GM19193 (cell line): ENCODE results near the gene NUAK1.

Experiments
- POLR2A ChIP-seq: IDR thresholded peaks from 4 replicates; pipeline ENCODE4 v1.6.1; 2011; ENCODE audit not compliant: insufficient read depth, insufficient read length; ENCODE audit errors: extremely low read depth

Gene NUAK1

DNA sequence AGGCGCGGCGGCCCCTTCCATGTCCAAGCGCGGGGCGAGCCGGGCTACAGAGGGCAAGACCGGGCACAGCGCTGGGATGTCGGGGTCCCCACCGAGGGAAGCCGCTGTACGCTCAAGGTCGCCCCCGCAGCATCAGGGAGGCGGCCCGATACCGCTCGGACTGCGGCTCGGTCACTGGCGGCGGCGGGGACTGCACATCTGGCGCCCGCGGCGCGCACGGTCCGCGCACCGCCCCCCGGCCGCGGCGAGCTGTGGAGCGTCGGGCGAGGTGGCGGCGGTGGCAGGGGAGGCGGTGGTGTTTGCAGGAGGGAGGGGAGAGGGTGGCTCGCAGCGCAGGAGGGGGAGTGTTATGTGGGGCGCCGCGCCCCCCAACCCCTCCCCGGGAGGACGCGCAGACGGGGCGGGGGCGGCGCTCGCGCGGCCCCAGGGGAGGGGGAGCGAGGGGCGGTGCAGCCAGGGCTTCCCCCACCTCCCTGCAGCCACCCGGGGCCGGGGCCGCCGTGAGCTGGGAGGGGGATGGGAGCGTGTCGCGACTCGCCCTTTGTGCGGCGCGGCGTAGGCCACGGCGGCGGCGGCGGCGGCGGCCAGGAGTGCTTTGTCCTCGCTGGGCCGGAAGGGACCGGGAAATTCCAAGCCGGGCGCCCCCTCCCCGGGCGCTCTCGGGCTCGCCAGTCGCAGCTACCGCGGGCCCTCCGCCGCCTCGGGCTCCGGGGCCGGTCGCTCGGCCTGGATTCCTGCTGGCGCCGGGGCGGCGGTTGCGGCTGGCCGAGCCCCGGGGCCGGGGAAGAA is at the start of gene NUAK1:
NUAK1 (minus strand) TSS at position 322 of the 789 bp plus-strand sequence; CDS start at position 21, 301 bp downstream.
- TF ChIP-seq POLR2A, result no peak

- TF ChIP-seq POLR2A, result no peak
Measured at GRCh38 chr12:106188256-106188655, 49.5 kb upstream of the NUAK1 start.

DNA sequence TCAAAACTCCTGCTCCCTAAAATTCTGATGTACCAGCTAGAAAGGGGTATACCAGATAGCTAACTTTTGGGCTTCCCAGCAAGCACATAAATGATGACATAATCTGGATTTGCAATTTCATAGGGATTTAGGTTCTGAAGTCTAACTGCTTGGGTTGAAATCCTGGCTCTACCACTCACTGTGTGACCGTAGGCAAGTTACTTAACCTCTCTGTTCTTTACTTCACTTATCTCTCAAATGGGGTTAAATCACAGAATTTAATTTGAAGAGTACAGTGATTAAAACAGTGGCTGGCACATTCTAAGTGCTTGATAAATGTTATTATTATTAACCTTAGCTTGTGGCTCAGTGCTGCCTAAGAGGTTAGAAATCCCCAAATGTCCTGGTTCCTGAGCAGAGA is 49.1 kb upstream of the NUAK1 start:
- TF ChIP-seq POLR2A, result no peak

- no peak for TF ChIP-seq POLR2A
Measured at GRCh38 chr12:106187155-106187789, 48.5 kb upstream of the NUAK1 start.

GRCh38 chr12:106183735-106184134 is 45.0 kb upstream of the NUAK1 start:
- no peak for TF ChIP-seq POLR2A

DNA sequence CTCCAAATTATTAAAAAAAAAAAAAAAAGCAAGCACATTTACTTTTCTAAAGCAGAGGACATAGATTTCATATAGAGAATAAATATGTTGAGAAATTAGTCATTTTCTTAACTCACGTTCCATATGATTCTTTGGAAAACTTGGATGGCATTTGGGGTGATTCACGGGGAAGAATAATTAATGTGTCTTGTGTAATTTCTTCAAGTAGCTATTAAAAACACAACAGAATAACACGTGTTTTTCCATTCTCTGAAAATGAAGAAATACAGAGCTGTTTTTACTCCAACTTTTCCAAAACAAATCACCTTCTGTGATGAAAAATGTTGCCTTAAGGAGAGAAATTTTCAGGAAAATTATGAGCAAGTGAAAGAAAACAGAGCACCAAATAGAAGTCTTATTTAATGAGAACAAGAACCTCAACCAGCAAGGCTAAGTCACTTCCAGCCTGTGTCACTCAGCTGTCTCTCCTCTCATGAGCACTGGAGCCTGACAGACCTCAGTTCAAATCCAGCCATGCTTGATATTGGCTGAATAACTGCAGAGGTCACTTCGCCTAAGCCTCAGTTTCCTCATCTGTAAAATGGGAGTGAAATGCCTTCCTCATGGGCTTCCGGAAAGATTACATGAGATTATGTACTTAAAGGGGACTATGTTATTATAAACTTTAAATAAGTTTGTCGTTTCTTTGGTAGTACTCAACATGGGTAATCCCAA is 42.8 kb upstream of the NUAK1 start:
- TF ChIP-seq POLR2A, result no peak

GRCh38 chr12:106179086-106179485 is 40.3 kb upstream of the NUAK1 start:
- TF ChIP-seq POLR2A, result no peak

- no peak for TF ChIP-seq POLR2A
Measured at GRCh38 chr12:106178562-106178961, 39.8 kb upstream of the NUAK1 start.

GRCh38 chr12:106176560-106176959 is 37.8 kb upstream of the NUAK1 start:
- TF ChIP-seq POLR2A, result no peak

DNA sequence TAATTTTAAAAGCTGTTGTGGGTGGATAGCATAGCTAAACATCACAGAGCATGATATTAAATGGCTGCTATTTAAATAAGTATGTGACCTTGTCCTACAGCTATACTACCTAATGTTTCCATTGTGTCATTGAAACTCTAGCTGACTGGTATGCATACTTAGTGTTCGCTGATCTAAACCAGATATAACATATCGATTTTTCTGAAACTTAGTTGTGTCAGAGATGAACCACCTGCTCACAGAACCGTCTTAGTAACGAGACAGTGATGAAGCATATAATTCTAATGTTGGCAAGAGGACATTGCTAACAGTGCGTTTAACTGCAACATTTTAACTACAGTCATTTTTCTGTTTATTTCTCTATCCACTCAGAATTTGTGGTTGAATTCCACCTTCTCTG is 36.1 kb upstream of the NUAK1 start:
- TF ChIP-seq POLR2A, result no peak

- TF ChIP-seq POLR2A, result no peak
Measured at GRCh38 chr12:106173442-106173841, 34.7 kb upstream of the NUAK1 start.

- no peak for TF ChIP-seq POLR2A
Measured at GRCh38 chr12:106171117-106171750, 32.5 kb upstream of the NUAK1 start.

GRCh38 chr12:106170285-106170684 is 31.5 kb upstream of the NUAK1 start:
- no peak for TF ChIP-seq POLR2A

DNA sequence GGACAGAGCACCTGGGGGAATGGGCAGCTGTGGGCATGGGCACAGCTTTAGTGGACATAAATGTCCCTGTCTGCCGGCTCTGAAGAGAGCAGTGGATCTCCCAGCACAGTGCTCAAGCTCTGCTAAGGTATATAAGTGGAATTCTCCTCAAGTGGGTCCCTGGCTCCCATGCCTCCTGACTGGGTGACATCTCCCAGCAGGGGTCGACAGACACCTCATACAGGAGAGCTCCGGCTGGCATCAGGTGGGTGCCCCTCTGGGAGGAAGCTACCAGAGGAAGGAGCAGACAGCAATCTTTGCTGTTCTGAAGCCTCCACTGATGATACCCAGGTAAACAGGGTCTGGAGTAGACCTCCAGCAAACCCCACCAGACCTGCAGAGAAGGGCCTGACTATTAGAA is 25.0 kb upstream of the NUAK1 start:
- no peak for TF ChIP-seq POLR2A

DNA sequence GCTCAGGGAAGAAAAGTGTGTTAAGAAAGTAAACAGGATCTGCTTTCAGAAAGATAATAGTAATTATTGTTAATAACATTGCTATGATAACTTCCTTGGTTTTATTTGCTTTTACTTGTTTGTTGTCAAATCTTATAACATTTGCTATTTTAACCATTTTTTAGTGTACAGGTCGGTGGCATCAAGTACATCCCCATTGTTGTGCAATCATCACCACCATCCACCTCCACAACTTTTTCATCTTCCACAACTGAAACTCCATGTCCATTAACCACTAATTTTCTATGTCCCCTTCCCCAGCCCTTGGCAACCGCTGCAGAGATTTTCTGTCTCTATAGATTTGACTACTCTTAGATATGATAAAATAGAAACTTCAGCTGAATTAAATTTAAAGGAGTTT is 22.7 kb upstream of the NUAK1 start:
- TF ChIP-seq POLR2A, result no peak
